ENCODE measurements around the gene PSMC2.
A peak's percentile ranks its signal among the peaks of the same experiment; 100 is the strongest.
"Not testable (repeated sequence)": the region's sequence is repeated elsewhere in the genome, so short reads cannot be mapped to it uniquely, and the experiment has no call there.

Gene PSMC2

GRCh38 chr7:103379270-103379975 lies 32.0 kb downstream of the PSMC2 start:
- DNase-seq (ENCODE audit: low read depth), result peak; percentile 7

DNA sequence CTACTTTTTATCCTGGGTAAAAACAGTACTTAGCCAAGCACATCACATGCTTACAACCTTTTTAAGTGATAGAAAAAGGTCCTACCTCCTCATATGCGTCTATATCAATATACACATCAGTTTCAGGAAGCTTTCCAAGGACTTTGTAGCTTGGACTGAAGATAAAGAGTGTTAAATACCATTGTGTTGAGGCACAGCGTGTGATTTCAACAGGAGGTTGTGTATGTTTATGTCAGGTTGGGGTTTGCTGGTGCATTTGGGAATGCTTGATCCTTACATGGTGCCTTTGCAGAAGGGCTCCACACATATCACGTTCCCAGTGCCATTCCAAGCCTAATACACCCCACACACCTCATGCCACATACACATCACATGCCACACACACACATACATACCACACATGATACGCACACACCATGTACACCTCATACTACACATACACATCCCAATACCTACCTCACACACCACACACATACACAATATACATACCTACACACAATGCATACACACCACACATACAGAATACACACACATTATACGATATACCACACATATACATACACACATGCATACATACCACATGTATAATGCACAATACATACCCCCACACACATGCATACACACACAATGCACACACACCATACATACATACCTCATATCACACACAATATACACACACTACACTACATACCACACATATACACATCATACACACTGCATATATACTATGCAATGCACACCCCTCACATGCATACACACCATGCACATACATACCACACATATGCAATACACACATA lies 33.1 kb downstream of the PSMC2 start:
- DNase-seq (ENCODE audit: low read depth), result peak; percentile 10

DNA sequence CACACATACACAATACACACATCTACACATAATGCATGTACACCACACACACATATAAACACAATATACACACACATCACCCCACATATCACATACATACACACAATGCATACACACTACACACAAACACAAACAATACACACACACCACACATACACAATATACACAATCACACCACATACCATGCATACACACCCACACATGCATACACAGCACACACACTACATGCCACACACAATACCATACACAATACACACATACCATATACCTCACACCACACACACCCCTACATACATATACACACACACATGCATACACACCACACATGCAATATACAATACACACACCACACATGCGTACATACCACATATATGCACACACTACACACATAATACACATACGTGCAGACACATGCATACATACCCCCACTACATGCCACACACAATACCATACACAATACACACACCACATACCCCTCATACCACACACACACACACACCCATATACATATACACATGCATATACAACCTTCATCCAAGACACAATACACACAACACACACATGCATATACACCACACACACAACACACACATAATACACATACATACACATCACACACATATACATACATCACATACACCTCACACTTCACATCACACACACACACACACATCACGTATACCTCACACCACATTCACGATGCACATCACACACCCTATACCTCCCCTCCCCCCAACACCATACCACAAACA lies 34.0 kb downstream of the PSMC2 start:
- no peak for DNase-seq (ENCODE audit: low read depth)

- no peak for DNase-seq (ENCODE audit: low read depth)
These were observed 34.6 kb downstream of the PSMC2 start for GRCh38 chr7:103382032-103382402.

DNA sequence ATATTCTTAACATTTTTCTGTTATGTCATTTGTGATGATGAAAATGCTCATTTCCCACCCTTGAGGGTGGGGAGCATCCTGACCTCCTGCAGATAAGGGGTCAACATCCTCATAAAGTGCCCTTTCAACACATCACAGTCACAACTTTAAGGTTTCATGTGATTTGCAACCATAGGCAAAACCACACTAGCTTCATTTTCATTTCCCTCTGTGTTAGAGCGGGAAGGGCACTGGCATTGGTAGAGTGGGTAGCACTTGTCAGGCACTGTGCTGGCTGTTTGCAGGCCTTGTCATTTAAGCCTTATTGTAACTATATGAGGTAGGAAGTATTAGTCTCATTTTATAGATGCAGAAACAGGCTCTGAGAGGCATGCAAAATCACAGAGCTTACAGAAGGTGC lies 39.8 kb downstream of the PSMC2 start:
- DNase-seq (ENCODE audit: low read depth), result no peak

DNA sequence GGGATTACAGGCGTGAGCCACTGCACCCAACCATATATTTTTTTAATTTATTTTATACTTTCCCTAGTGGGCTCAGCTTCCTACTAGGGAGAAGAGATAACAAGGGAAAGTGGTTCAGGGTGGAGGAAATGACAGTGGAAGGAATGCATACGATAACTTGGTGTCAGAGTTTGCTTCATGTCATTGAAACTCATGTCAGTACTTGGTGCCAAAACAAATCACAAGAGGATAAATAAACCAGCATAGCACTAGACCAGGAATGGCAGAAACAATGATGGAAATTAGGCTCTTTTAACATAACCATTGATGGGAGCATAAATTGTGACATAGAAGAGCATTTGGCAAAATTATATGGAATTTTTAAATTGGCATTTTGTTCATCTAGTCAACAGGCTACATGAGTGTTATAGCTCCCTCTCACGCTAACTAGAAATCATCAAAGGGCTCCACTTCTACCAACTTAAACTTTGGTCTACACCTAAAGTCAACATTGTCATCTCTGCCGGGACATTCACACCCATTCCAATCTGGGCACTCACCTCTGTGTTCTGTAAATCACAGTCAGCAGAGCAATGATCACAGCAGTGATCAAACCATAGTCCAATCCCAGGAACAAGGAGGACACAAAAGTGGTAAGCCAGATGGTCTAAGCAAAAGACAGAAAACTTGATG lies 41.2 kb downstream of the PSMC2 start:
- no peak for DNase-seq (ENCODE audit: low read depth)

DNA sequence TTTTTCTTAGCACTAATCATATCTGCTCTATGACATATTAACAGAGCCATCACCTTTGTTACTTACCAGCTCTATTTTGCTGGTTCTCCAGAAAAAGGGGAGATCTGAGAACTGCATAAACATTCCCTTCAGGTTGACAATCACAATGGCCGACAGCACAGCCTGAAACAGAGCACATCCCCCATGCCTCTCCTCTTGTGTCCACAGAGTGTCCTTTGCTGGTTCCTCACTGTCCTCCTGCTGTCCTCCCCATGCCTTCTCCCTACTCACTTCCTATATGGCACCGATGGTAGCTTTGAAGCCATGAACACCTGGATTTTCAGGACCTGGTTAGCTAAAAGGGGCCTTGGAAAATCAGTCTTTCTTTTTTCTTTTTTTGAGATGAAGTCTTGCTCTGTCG lies 41.8 kb downstream of the PSMC2 start:
- DNase-seq (ENCODE audit: low read depth), result no peak

- no peak for DNase-seq (ENCODE audit: low read depth)
These were observed 43.7 kb downstream of the PSMC2 start for GRCh38 chr7:103391150-103391549.

GRCh38 chr7:103391976-103392375 lies 44.5 kb downstream of the PSMC2 start:
- peak; percentile 17 for DNase-seq (ENCODE audit: low read depth)

DNA sequence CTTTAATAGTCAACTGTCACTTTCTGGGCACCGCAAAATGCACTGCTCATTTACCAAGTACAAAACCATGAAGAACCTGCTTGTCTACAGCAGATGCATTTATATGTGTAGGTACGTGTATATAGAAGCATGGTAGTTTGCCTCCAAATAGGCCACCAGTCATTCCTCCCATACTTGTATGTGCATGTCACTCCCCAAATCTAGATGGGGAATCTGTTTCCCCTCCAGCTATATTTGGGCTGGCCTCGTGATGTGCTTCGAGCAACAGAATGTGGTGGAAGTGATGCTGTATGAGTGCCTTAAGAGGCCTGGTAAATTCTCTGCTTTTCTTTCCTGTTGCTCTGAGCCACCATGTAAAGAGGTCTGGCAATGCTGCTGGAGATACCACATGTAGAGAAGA lies 47.1 kb downstream of the PSMC2 start:
- DNase-seq (ENCODE audit: low read depth), result no peak

DNA sequence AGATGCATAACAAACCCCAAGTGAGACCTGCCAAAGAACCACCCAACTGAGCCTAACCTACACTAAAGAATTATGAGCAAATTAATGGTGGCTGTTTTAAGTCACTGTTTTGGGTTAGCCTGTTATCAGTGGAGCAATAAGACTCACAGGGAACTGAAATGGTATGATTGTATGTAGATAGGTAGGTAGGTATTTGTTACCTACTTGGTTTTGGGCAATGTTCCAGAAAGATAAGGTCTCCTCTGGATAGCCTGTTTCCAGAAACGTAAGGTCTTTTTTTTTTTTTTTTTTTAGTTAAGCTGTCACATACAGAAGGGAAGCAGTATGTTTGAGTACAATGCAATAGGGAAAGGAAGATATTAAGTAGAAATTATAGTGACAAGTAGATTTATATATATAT lies 47.6 kb downstream of the PSMC2 start:
- DNase-seq (ENCODE audit: low read depth), result no peak

- DNase-seq (ENCODE audit: low read depth), result no peak
These were observed 49.0 kb downstream of the PSMC2 start for GRCh38 chr7:103396471-103396870.

DNA sequence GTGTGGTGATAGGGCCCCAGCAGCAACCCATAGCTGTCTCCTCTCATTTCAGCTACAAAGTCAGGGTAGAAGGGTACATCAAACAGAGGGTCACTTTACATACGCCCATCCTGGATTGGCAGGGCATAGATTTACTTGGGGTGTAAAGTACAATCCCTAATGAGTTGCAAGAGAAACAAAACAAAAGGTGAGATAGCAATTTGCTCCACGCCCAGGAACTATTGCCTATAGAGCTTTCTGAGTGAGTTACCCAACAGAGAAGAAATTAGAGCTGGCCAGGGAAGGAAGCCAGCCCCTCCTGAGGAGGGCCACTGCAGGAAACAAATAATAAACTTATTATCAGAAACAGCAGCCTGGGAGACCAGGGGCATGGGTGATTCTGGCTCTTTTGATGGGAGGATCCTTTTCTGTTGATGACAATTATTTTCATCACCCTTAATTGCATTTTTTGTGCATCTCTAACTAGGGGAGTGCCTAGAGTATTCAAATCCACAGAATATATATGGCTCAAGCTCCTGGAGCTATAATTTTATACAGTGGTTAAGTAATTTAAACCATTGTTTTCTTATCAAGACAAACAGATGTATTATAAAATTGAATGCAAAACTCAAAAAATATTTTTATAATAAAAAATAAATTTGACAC lies 51.2 kb downstream of the PSMC2 start:
- DNase-seq (ENCODE audit: low read depth), result no peak

- not testable (repeated sequence) for DNase-seq (ENCODE audit: low read depth)
These were observed 52.2 kb downstream of the PSMC2 start for GRCh38 chr7:103399687-103400086.

DNA sequence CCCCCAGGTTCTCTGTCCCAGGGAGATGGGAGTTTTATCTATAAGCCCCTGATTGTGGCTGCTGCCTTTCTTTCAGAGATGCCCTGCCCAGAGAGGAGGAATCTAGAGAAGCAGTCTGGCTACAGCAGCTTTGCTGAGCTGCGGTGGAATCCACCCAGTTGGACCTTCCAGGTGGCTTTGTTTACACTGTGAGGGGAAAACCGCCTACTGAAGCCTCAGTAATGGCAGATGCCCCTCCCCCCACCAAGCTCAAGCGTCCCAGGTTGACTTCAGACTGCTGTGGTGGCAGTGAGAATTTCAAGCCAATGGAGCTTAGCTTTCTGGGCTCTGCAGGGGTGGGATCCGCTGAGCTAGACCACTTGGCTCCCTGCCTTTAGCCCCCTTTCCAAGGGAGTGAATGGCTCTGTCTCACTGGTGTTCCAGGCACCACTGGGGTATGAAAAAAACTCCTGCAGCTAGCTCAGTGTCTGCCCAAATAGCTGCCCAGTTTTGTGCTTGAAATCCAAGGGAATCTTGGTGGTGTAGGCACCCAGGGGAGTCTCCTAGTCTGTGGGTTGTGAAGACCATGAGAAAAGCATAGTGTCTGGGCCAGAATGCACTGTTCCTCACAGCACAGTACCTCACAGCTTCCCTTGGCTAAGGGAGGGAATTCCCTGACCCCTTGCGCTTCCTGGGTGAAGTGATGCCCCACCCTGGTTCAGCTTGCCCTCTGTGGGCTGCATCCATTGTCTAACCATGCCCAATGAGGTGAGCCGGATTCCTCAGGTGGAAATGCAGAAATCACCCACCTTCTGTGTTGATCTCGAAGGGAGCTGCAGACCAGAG lies 58.6 kb downstream of the PSMC2 start:
- DNase-seq (ENCODE audit: low read depth), result not testable (repeated sequence)

- no peak for DNase-seq (ENCODE audit: low read depth)
These were observed 64.7 kb downstream of the PSMC2 start for GRCh38 chr7:103412151-103412550.

- DNase-seq (ENCODE audit: low read depth), result no peak
These were observed 66.0 kb downstream of the PSMC2 start for GRCh38 chr7:103413407-103413806.

DNA sequence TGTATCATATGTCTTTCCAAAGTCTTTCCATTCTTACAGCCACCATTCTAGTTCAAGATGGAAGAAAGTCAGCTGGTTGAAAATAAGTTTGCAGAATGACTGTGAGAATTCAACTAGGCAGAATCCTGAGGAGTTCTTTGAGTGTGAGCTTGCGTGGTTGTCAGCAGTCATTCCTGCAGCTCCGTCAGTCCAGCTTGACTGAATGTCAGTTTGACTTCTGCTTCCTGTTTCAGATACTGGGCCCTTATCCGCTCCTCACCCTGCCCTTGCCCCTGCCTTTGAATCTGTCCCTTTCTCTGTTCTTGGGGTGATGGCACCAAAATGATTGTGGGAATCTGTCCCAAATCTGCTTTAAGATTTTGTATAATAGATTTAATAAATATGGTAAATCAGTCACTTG lies 70.8 kb downstream of the PSMC2 start:
- no peak for DNase-seq (ENCODE audit: low read depth)

Data from ELR (cell line).